ENCODE results near the gene AK5.

The AK5 gene

GRCh38 chr1:77282187-77282865, 507 bp downstream of the AK5 start:
- no peak for TF ChIP-seq CTCF (IDR thresholded peaks at IDR 0.05; ENCODE audit: insufficient read depth, low read length, missing control alignments)
- peak overlapping the region; percentile 79 for H3K4me3 ChIP-seq (ENCODE audit: low read depth, low read length)
- CTCF ChIA-PET, result interaction anchor here (1.5 to 1.8 kb wide), 3 partner anchors 13 to 295 kb away, joined by 3 to 8 read pairs (median 5); no protein-coding TSS in a partner anchor
- POLR2A ChIA-PET, result no interaction called here
- no peak for DNase-seq (ENCODE audit: low read depth, low spot score)

GRCh38 chr1:77282866-77283539, 1.2 kb downstream of the AK5 start:
- CTCF ChIA-PET, result no interaction called here
- peak overlapping the region; percentile 79 for H3K4me3 ChIP-seq (ENCODE audit: low read depth, low read length)
- TF ChIP-seq CTCF (IDR thresholded peaks at IDR 0.05; ENCODE audit: insufficient read depth, low read length, missing control alignments), result no peak
- POLR2A ChIA-PET, result no interaction called here
- no peak for DNase-seq (ENCODE audit: low read depth, low spot score)

- CTCF ChIA-PET, result no interaction called here
- no peak for DNase-seq (ENCODE audit: low read depth, low spot score)
- peak overlapping the region; percentile 79 for H3K4me3 ChIP-seq (ENCODE audit: low read depth, low read length)
- TF ChIP-seq CTCF (IDR thresholded peaks at IDR 0.05; ENCODE audit: insufficient read depth, low read length, missing control alignments), result no peak
- POLR2A ChIA-PET, result no interaction called here
Observed at GRCh38 chr1:77283701-77284425, 2.0 kb downstream of the AK5 start.

- POLR2A ChIA-PET, result no interaction called here
- CTCF ChIA-PET, result no interaction called here
- DNase-seq (ENCODE audit: low read depth, low spot score), result no peak
- TF ChIP-seq CTCF (IDR thresholded peaks at IDR 0.05; ENCODE audit: insufficient read depth, low read length, missing control alignments), result no peak
- H3K4me3 ChIP-seq (ENCODE audit: low read depth, low read length), result no peak overlapping the region
Observed at GRCh38 chr1:77287535-77287934, 5.7 kb downstream of the AK5 start.

GRCh38 chr1:77288275-77288674, 6.5 kb downstream of the AK5 start:
- ChIA-PET CTCF (no interaction called here), POLR2A (no interaction called here)
- no peak for TF ChIP-seq CTCF (IDR thresholded peaks at IDR 0.05; ENCODE audit: insufficient read depth, low read length, missing control alignments)
- no peak for DNase-seq (ENCODE audit: low read depth, low spot score)
- H3K4me3 ChIP-seq (ENCODE audit: low read depth, low read length), result no peak overlapping the region

GRCh38 chr1:77290576-77290975, 8.8 kb downstream of the AK5 start:
- ChIA-PET POLR2A (no interaction called here), CTCF (no interaction called here)
- TF ChIP-seq CTCF (IDR thresholded peaks at IDR 0.05; ENCODE audit: insufficient read depth, low read length, missing control alignments), result no peak
- H3K4me3 ChIP-seq (ENCODE audit: low read depth, low read length), result no peak overlapping the region
- no peak for DNase-seq (ENCODE audit: low read depth, low spot score)
